Kidney (tissue), 14 donors: ENCODE measurements around the gene ASB2. TPM values are rescaled to one million over a fixed set of nuclear protein-coding genes. Genes with fewer than 3 reads are reported as not detected.

Experiments used
- DNase-seq, 5 donors: peaks; one replicate each; pipeline ENCODE4 v3.0.0-alpha.2; 2013 to 2020
- FAIRE-seq: peaks from 2 replicates; lab custom pipeline; 2012; peaks lifted over from hg19 to GRCh38; lab: Jason Lieb, UNC
- H3K27ac ChIP-seq, 2 donors: one replicate each; pipeline ENCODE4 v1.7.0; 2013; ENCODE audit warnings: low read depth in 2 of 2, low read length in 2 of 2, inconsistent platforms in 1 of 2
- H3K27me3 ChIP-seq: one replicate; pipeline ENCODE4 v1.7.1; 2013; ENCODE audit warnings: low read length, inconsistent platforms; ENCODE audit not compliant: control insufficient read depth, insufficient read depth
- H3K36me3 ChIP-seq, 3 donors: one replicate each; pipeline versions ENCODE4 v1.7.0 to v1.7.1; 2013; ENCODE audit warnings: low read length in 3 of 3, control low read depth in 1 of 3, inconsistent platforms in 1 of 3; ENCODE audit not compliant: insufficient read depth in 3 of 3, control insufficient read depth in 2 of 3
- H3K4me1 ChIP-seq, 3 donors: one replicate each; pipeline versions ENCODE4 v1.7.0 to v1.7.1; 2013; ENCODE audit warnings: low read length in 3 of 3, inconsistent platforms in 1 of 3, low read depth in 1 of 3; ENCODE audit not compliant: control insufficient read depth in 2 of 3, insufficient read depth in 2 of 3
- H3K4me3 ChIP-seq, 3 donors: one replicate each; pipeline versions ENCODE4 v1.7.0 to v1.8.1; 2013; ENCODE audit warnings: low read length in 3 of 3, control low read depth in 1 of 3, inconsistent platforms in 1 of 3
- H3K9ac ChIP-seq, 3 donors: one replicate each; pipeline versions ENCODE4 v1.7.0 to v1.7.1; 2013; ENCODE audit warnings: low read length in 3 of 3, control low read depth in 1 of 3, inconsistent platforms in 1 of 3
- H3K9me3 ChIP-seq, 3 donors: one replicate each; pipeline versions ENCODE4 v1.7.0 to v1.7.1; 2013; ENCODE audit warnings: low read length in 3 of 3, control low read depth in 1 of 3, inconsistent platforms in 1 of 3; ENCODE audit not compliant: control insufficient read depth in 2 of 3, insufficient read depth in 1 of 3
- intact Hi-C: fragments of 100-400 bp; cut with DNase I; formaldehyde crosslinking; loops from one replicate; pipeline ENCODE4 v1.11.1; 2022
- polyA plus RNA-seq: library from polyadenylated mRNA; stranded (reverse); fragments of 350-450 nt; fragmentation: Illumina TruSeq; extraction: RNeasy Lipid Tissue Mini Kit (QIAGEN cat#74804); gene quantifications from one replicate; pipeline ENCODE4 v1.2.3, GENCODE V29; 2014; ENCODE audit warnings: low read depth, low replicate concordance; ENCODE audit not compliant: insufficient read depth
- total RNA-seq: library from RNA; stranded (reverse); fragmentation: NEBNext Ultra II Directional; extraction: Animal tissue kit (Norgen Biotek cat#: 25700); gene quantifications from one replicate; pipeline ENCODE4 v1.2.1, GENCODE V29; 2021
- TF ChIP-seq, protein P1 (sequence below): IDR thresholded peaks from 3 replicates; pipeline ENCODE4 v1.5.1; 2012; ENCODE audit warnings: mild to moderate bottlenecking, moderate library complexity, borderline replicate concordance; ENCODE audit not compliant: insufficient read depth; ENCODE audit errors: extremely low read depth
- donor health status: control.
- donor health status: control.
- donor health status: control.
- donor health status: control.
- donor health status: control.
- donor health status: DM: yes; HTN: yes; CAD: no.
- donor health status: Normal renal cell carcinoma (clear cell type).

ASB2 gene
- total and polyA plus RNA-seq, 2 donors from 2014 or later = 0.97 to 3.7 TPM

DNA sequence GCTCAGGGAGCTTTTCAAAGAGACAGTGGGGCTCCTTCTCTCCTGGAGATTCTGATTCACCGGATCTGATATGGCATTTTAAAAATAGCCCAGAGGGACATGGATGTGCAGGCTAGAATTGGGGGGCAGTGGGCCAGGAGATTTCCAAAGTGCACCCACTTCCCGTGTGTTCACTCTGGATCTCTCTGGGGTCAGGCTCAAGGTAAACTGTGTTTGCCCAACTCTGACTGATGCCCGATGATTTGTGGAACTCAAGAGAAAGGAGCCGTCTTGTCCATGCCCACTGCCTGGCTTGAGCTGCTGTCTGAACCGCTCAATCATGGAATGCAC is 31.3 kb downstream of the ASB2 start:
- TF ChIP-seq, protein P1, sequence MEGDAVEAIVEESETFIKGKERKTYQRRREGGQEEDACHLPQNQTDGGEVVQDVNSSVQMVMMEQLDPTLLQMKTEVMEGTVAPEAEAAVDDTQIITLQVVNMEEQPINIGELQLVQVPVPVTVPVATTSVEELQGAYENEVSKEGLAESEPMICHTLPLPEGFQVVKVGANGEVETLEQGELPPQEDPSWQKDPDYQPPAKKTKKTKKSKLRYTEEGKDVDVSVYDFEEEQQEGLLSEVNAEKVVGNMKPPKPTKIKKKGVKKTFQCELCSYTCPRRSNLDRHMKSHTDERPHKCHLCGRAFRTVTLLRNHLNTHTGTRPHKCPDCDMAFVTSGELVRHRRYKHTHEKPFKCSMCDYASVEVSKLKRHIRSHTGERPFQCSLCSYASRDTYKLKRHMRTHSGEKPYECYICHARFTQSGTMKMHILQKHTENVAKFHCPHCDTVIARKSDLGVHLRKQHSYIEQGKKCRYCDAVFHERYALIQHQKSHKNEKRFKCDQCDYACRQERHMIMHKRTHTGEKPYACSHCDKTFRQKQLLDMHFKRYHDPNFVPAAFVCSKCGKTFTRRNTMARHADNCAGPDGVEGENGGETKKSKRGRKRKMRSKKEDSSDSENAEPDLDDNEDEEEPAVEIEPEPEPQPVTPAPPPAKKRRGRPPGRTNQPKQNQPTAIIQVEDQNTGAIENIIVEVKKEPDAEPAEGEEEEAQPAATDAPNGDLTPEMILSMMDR = no peak
- no peaks in the 10 kb centered on the region for H3K9me3 ChIP-seq
- H3K36me3 ChIP-seq = no peaks in the 10 kb centered on the region
- no peak overlapping the region for H3K4me3 ChIP-seq
- peaks cover under 1% of the 10 kb centered on the region for H3K27me3 ChIP-seq
- FAIRE-seq (no peak), DNase-seq (no peak)
- intact Hi-C loops = loop anchor here (5.0 kb wide), 1 partner anchor 52 kb away; the partner anchor contains the start of gene CCDC197
- H3K27ac ChIP-seq = no peak overlapping the region
- no peaks in the 10 kb centered on the region for H3K4me1 ChIP-seq
- no peak overlapping the region for H3K9ac ChIP-seq

GRCh38 chr14:93944348-93945069 is 31.9 kb downstream of the ASB2 start:
- FAIRE-seq (no peak), DNase-seq (no peak)
- H3K9ac ChIP-seq = no peak overlapping the region
- peaks cover 4% of the 10 kb centered on the region for H3K27me3 ChIP-seq
- no peaks in the 10 kb centered on the region for H3K36me3 ChIP-seq
- no peaks in the 10 kb centered on the region for H3K9me3 ChIP-seq
- intact Hi-C loops = loop anchor here (5.0 kb wide), 1 partner anchor 53 kb away; the partner anchor contains the start of gene CCDC197
- H3K27ac ChIP-seq = no peak overlapping the region
- H3K4me1 ChIP-seq = no peaks in the 10 kb centered on the region
- TF ChIP-seq, protein P1 = no peak
- no peak overlapping the region for H3K4me3 ChIP-seq

DNA sequence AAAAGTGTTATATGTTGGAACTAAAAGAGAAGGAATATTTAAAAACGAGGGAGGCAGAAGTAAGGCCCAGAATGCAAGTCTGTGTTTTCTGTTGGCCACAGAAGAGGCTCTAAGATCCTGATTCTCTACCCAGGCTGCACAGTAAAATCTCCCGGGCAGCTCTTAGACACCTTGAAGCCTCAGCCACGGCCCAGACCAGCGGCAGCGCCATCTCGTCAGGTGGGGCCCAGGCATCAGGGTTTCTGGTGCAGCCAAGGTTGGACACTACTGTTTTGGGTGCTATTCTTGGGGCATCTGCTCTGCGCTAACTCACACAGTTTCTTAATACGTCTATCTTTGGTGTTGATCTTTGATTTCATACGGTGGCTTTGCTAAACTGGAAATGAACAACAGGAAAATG is 32.4 kb downstream of the ASB2 start:
- Histone ChIP-seq H3K27ac (no peak overlapping the region), H3K4me3 (no peak overlapping the region), H3K27me3 (peaks cover 7% of the 10 kb centered on the region), H3K9ac (no peak overlapping the region), H3K9me3 (no peaks in the 10 kb centered on the region), H3K4me1 (peaks cover 0 to 5% (median 0%) of the 10 kb centered on the region in 3 donors), H3K36me3 (no peaks in the 10 kb centered on the region)
- DNase-seq (no peak), FAIRE-seq (no peak)
- intact Hi-C loops = no loop called here
- TF ChIP-seq, protein P1 = no peak
